COR-L47 (cell line): ENCODE results near the gene DEPDC7.
"Not testable (repeated sequence)": the region's sequence is repeated elsewhere in the genome, so short reads cannot be mapped to it uniquely, and the experiment has no call there.

Source experiments
- DNase-seq: peaks from one replicate; lab custom pipeline; 2025; lab: John Stamatoyannopoulos, UW

Gene DEPDC7

GRCh38 chr11:33025339-33025722, 9.7 kb downstream of the DEPDC7 start:
- DNase-seq, result no peak

- no peak for DNase-seq
These were observed 11.6 kb downstream of the DEPDC7 start for GRCh38 chr11:33027233-33027632.

GRCh38 chr11:33027846-33028536, 12.3 kb downstream of the DEPDC7 start:
- no peak for DNase-seq

- no peak for DNase-seq
These were observed 12.8 kb downstream of the DEPDC7 start for GRCh38 chr11:33028537-33028914.

- DNase-seq, result not testable (repeated sequence)
These were observed 13.5 kb downstream of the DEPDC7 start for GRCh38 chr11:33029218-33029617.

- DNase-seq, result no peak
These were observed 17.8 kb downstream of the DEPDC7 start for GRCh38 chr11:33033493-33033892.

GRCh38 chr11:33035011-33035410, 19.3 kb downstream of the DEPDC7 start:
- DNase-seq, result no peak

GRCh38 chr11:33039274-33040032, 23.8 kb downstream of the DEPDC7 start, which contains the start of gene TCP11L1:
Gene TCP11L1, plus strand, starts transcription at chr11:33039572. Its CDS starts 4,202 bp downstream, at chr11:33043774.
- peak; percentile 93 for DNase-seq

GRCh38 chr11:33040033-33040861, 24.6 kb downstream of the DEPDC7 start:
- DNase-seq, result peak; percentile 58

GRCh38 chr11:33040862-33041453, 25.3 kb downstream of the DEPDC7 start:
- DNase-seq, result no peak

GRCh38 chr11:33043221-33043830, 27.6 kb downstream of the DEPDC7 start:
- DNase-seq, result no peak

- no peak for DNase-seq
These were observed 28.6 kb downstream of the DEPDC7 start for GRCh38 chr11:33044285-33044756.

GRCh38 chr11:33045551-33046255, 30.0 kb downstream of the DEPDC7 start:
- DNase-seq, result no peak

- not testable (repeated sequence) for DNase-seq
These were observed 33.0 kb downstream of the DEPDC7 start for GRCh38 chr11:33048701-33049100.

GRCh38 chr11:33049565-33050408, 34.1 kb downstream of the DEPDC7 start:
- not testable (repeated sequence) for DNase-seq

GRCh38 chr11:33052231-33052630, 36.6 kb downstream of the DEPDC7 start:
- no peak for DNase-seq

GRCh38 chr11:33055375-33055774, 39.7 kb downstream of the DEPDC7 start:
- no peak for DNase-seq

GRCh38 chr11:33057284-33057683, 41.6 kb downstream of the DEPDC7 start:
- DNase-seq, result no peak

GRCh38 chr11:33059331-33060007, 43.8 kb downstream of the DEPDC7 start:
- DNase-seq, result no peak
